Mesenchymal stem cell (in vitro differentiated cells and primary cell): Measurements from ENCODE around the gene FIGNL2.

Experiments
- DNase-seq: peaks from one replicate; pipeline ENCODE4 v3.0.0-alpha.2; 2013
- H2AFZ ChIP-seq: one replicate; pipeline ENCODE4 v1.6.1; 2013; ENCODE audit warnings: low read depth, mild to moderate bottlenecking, control low read depth, inconsistent platforms, low read length, moderate library complexity
- H2AK5ac ChIP-seq: 2 replicates; pipeline ENCODE4 v1.6.1; 2013; ENCODE audit warnings: low read length, moderate library complexity, mild to moderate bottlenecking, inconsistent platforms; ENCODE audit not compliant: severe bottlenecking
- H2BK120ac ChIP-seq: one replicate; pipeline ENCODE4 v1.6.1; 2013; ENCODE audit warnings: low read depth, mild to moderate bottlenecking, inconsistent platforms, low read length, moderate library complexity
- H2BK12ac ChIP-seq, 2 experiments: one replicate each; pipeline ENCODE4 v1.6.1; 2013; ENCODE audit warnings: inconsistent platforms in 2 of 2, low read length in 2 of 2, mild to moderate bottlenecking in 2 of 2, moderate library complexity in 2 of 2, control low read depth in 1 of 2
- H2BK15ac ChIP-seq: one replicate; pipeline ENCODE4 v1.6.1; 2013; ENCODE audit warnings: mild to moderate bottlenecking, low read depth, inconsistent platforms; ENCODE audit not compliant: poor library complexity, severe bottlenecking
- H2BK5ac ChIP-seq: 2 replicates; pipeline ENCODE4 v1.6.1; 2013; ENCODE audit warnings: low read depth, mild to moderate bottlenecking, low read length, control low read depth, inconsistent platforms; ENCODE audit not compliant: poor library complexity, severe bottlenecking
- H3K14ac ChIP-seq, 2 experiments: one replicate each; pipeline ENCODE4 v1.6.1; 2013; ENCODE audit warnings: inconsistent platforms in 2 of 2, low read length in 2 of 2, control low read depth in 1 of 2, mild to moderate bottlenecking in 1 of 2, moderate library complexity in 1 of 2
- H3K18ac ChIP-seq, 2 experiments: one replicate each; pipeline ENCODE4 v1.6.1; 2013; ENCODE audit warnings: inconsistent platforms in 2 of 2, low read length in 2 of 2, control low read depth in 1 of 2, low read depth in 1 of 2, mild to moderate bottlenecking in 1 of 2
- H3K23ac ChIP-seq, 2 experiments: one replicate each; pipeline ENCODE4 v1.6.1; 2013; ENCODE audit warnings: inconsistent platforms in 2 of 2, low read length in 2 of 2, mild to moderate bottlenecking in 2 of 2, moderate library complexity in 2 of 2, control low read depth in 1 of 2
- H3K27ac ChIP-seq: 2 replicates; pipeline ENCODE4 v1.5.1; 2013; ENCODE audit warnings: mild to moderate bottlenecking, moderate library complexity, low read length, control low read depth, inconsistent platforms; ENCODE audit not compliant: poor library complexity, severe bottlenecking
- H3K27me3 ChIP-seq, 2 experiments: 2 replicates each; pipeline versions ENCODE4 v1.6.1 to v1.7.0; 2013; ENCODE audit warnings: low read length in 2 of 2, mild to moderate bottlenecking in 2 of 2, moderate library complexity in 2 of 2, control low read depth in 1 of 2, inconsistent platforms in 1 of 2; ENCODE audit not compliant: control insufficient read depth in 1 of 2, insufficient read depth in 1 of 2
- H3K36me3 ChIP-seq, 2 experiments: 2 replicates each; pipeline versions ENCODE4 v1.6.1 to v1.7.0; 2013; ENCODE audit warnings: low read length in 2 of 2, control low read depth in 1 of 2, inconsistent platforms in 1 of 2, low read depth in 1 of 2, mild to moderate bottlenecking in 1 of 2; ENCODE audit not compliant: insufficient read depth in 2 of 2, control insufficient read depth in 1 of 2
- H3K4ac ChIP-seq, 2 experiments: one replicate each; pipeline ENCODE4 v1.6.1; 2013; ENCODE audit warnings: inconsistent platforms in 2 of 2, low read length in 2 of 2, mild to moderate bottlenecking in 2 of 2, moderate library complexity in 2 of 2, control low read depth in 1 of 2, low read depth in 1 of 2
- H3K4me1 ChIP-seq: 2 replicates; pipeline ENCODE4 v1.6.1; 2013; ENCODE audit warnings: low read depth, low read length, control low read depth; ENCODE audit not compliant: control insufficient read depth, insufficient read depth
- H3K4me2 ChIP-seq: 2 replicates; pipeline ENCODE4 v1.6.1; 2013; ENCODE audit warnings: low read length, mild to moderate bottlenecking, inconsistent platforms; ENCODE audit not compliant: poor library complexity, severe bottlenecking
- H3K4me3 ChIP-seq, 2 experiments: 2 replicates each; pipeline versions ENCODE4 v1.5.1 to v1.7.0; 2013; ENCODE audit warnings: low read length in 2 of 2, mild to moderate bottlenecking in 2 of 2, control low read depth in 1 of 2, low read depth in 1 of 2; ENCODE audit not compliant: insufficient read depth in 1 of 2
- H3K79me1 ChIP-seq: replicated peaks from 2 replicates; pipeline ENCODE4 v1.6.1; 2013; ENCODE audit warnings: mild to moderate bottlenecking, control low read depth, low read length, inconsistent platforms; ENCODE audit not compliant: poor library complexity, severe bottlenecking
- H3K9ac ChIP-seq: 2 replicates; pipeline ENCODE4 v1.7.0; 2013; ENCODE audit warnings: mild to moderate bottlenecking, low read length, moderate library complexity
- H3K9me3 ChIP-seq: 2 replicates; pipeline ENCODE4 v1.7.0; 2013; ENCODE audit warnings: mild to moderate bottlenecking, low read length; ENCODE audit not compliant: control insufficient read depth
- H4K8ac ChIP-seq: one replicate; pipeline ENCODE4 v1.6.1; 2013; ENCODE audit warnings: inconsistent platforms, mild to moderate bottlenecking, low read length, moderate library complexity
- H4K91ac ChIP-seq: one replicate; pipeline ENCODE4 v1.6.1; 2013; ENCODE audit warnings: mild to moderate bottlenecking, low read length, inconsistent platforms
- WGBS: methylation state at CpG from one replicate; pipeline ENCODE4 v1.1.7; 2013; ENCODE audit warnings: mixed read lengths; 5-methylcytosine and 5-hydroxymethylcytosine counted together

FIGNL2 gene

GRCh38 chr12:51846911-51847642, 1.4 kb downstream of the FIGNL2 start:
- Histone ChIP-seq H2BK120ac (peak overlapping the region; percentile 46), H3K36me3 (no peaks in the 10 kb centered on the region), H2AFZ (peak overlapping the region; percentile 5), H2BK15ac (peak overlapping the region; percentile 57), H3K4me1 (peaks cover 31% of the 10 kb centered on the region), H3K18ac (peak overlapping the region in 1 of 2 experiments; percentile 46), H3K14ac (peak overlapping the region in 1 of 2 experiments; percentile 63), H2AK5ac (no peak overlapping the region), H3K23ac (peak overlapping the region in 1 of 2 experiments; percentile 85), H3K9me3 (no peaks in the 10 kb centered on the region), H3K27ac (no peak overlapping the region), H4K8ac (no peak overlapping the region), H3K4me2 (peak overlapping the region; percentile 82), H2BK12ac (peak overlapping the region in 1 of 2 experiments; percentile 48), H2BK5ac (no peak overlapping the region), H3K4me3 (peak overlapping the region; percentile 48 to 78), H3K9ac (peak overlapping the region; percentile 68), H3K4ac (peak overlapping the region in 1 of 2 experiments; percentile 67), H3K79me1 (no peaks in the 10 kb centered on the region), H3K27me3 (peaks cover 54 to 81% of the 10 kb centered on the region in 2 experiments), H4K91ac (no peak overlapping the region)
- peak; percentile 45 for DNase-seq
- WGBS = 1% methylated on average over 39 of the region's 59 CpGs

- H2BK5ac ChIP-seq = no peak overlapping the region
- H2BK120ac ChIP-seq = no peak overlapping the region
- no peaks in the 10 kb centered on the region for H3K79me1 ChIP-seq
- no peak overlapping the region for H4K91ac ChIP-seq
- H3K4me3 ChIP-seq = no peak overlapping the region
- no peak overlapping the region for H4K8ac ChIP-seq
- no peak overlapping the region for H3K4me2 ChIP-seq
- no peak overlapping the region for H3K9ac ChIP-seq
- H2BK15ac ChIP-seq = no peak overlapping the region
- H2AK5ac ChIP-seq = no peak overlapping the region
- peaks cover 62 to 81% of the 10 kb centered on the region in 2 experiments for H3K27me3 ChIP-seq
- no peak overlapping the region for H3K27ac ChIP-seq
- DNase-seq = no peak
- H3K36me3 ChIP-seq = no peaks in the 10 kb centered on the region
- H3K14ac ChIP-seq = no peak overlapping the region
- 65% methylated on average over 15 of the region's 15 CpGs for WGBS
- no peak overlapping the region for H3K18ac ChIP-seq
- peaks cover 29% of the 10 kb centered on the region for H3K4me1 ChIP-seq
- no peak overlapping the region for H3K23ac ChIP-seq
- no peak overlapping the region for H2BK12ac ChIP-seq
- H2AFZ ChIP-seq = no peak overlapping the region
- no peak overlapping the region for H3K4ac ChIP-seq
- no peaks in the 10 kb centered on the region for H3K9me3 ChIP-seq
Measured at GRCh38 chr12:51846271-51846691, 2.2 kb downstream of the FIGNL2 start.

- Histone ChIP-seq H3K27me3 (peaks cover 69 to 81% of the 10 kb centered on the region in 2 experiments), H3K4me1 (peaks cover 27% of the 10 kb centered on the region), H3K27ac (no peak overlapping the region), H2AK5ac (no peak overlapping the region), H4K91ac (no peak overlapping the region), H3K23ac (no peak overlapping the region), H3K9ac (no peak overlapping the region), H4K8ac (no peak overlapping the region), H3K9me3 (no peaks in the 10 kb centered on the region), H3K14ac (no peak overlapping the region), H2BK15ac (no peak overlapping the region), H3K4ac (no peak overlapping the region), H2BK120ac (no peak overlapping the region), H3K36me3 (no peaks in the 10 kb centered on the region), H2BK12ac (no peak overlapping the region), H3K79me1 (no peaks in the 10 kb centered on the region), H3K4me3 (peak overlapping the region in 1 of 2 experiments; percentile 14), H3K18ac (no peak overlapping the region), H2BK5ac (no peak overlapping the region), H2AFZ (no peak overlapping the region), H3K4me2 (no peak overlapping the region)
- DNase-seq = no peak
- 91% methylated on average over 7 of the region's 7 CpGs for WGBS
Measured at GRCh38 chr12:51845482-51845881, 3.0 kb downstream of the FIGNL2 start.

- H3K23ac ChIP-seq = no peak overlapping the region
- H3K4ac ChIP-seq = no peak overlapping the region
- H3K9me3 ChIP-seq = no peaks in the 10 kb centered on the region
- no peak overlapping the region for H2BK120ac ChIP-seq
- H3K14ac ChIP-seq = no peak overlapping the region
- H2AFZ ChIP-seq = no peak overlapping the region
- no peak overlapping the region for H2AK5ac ChIP-seq
- no peak overlapping the region for H3K27ac ChIP-seq
- DNase-seq = no peak
- H3K4me2 ChIP-seq = no peak overlapping the region
- H3K79me1 ChIP-seq = no peaks in the 10 kb centered on the region
- no peak overlapping the region for H3K9ac ChIP-seq
- H4K91ac ChIP-seq = no peak overlapping the region
- H3K18ac ChIP-seq = no peak overlapping the region
- no peaks in the 10 kb centered on the region for H3K36me3 ChIP-seq
- H4K8ac ChIP-seq = no peak overlapping the region
- 93% methylated on average over 4 of the region's 4 CpGs for WGBS
- no peak overlapping the region for H2BK15ac ChIP-seq
- no peak overlapping the region for H2BK12ac ChIP-seq
- H2BK5ac ChIP-seq = no peak overlapping the region
- no peak overlapping the region for H3K4me3 ChIP-seq
- H3K4me1 ChIP-seq = peaks cover 27% of the 10 kb centered on the region
- peaks cover 74 to 79% of the 10 kb centered on the region in 2 experiments for H3K27me3 ChIP-seq
Measured at GRCh38 chr12:51844854-51845253, 3.7 kb downstream of the FIGNL2 start.
